ENCODE measurements around the gene TANGO6.

TANGO6 gene

DNA sequence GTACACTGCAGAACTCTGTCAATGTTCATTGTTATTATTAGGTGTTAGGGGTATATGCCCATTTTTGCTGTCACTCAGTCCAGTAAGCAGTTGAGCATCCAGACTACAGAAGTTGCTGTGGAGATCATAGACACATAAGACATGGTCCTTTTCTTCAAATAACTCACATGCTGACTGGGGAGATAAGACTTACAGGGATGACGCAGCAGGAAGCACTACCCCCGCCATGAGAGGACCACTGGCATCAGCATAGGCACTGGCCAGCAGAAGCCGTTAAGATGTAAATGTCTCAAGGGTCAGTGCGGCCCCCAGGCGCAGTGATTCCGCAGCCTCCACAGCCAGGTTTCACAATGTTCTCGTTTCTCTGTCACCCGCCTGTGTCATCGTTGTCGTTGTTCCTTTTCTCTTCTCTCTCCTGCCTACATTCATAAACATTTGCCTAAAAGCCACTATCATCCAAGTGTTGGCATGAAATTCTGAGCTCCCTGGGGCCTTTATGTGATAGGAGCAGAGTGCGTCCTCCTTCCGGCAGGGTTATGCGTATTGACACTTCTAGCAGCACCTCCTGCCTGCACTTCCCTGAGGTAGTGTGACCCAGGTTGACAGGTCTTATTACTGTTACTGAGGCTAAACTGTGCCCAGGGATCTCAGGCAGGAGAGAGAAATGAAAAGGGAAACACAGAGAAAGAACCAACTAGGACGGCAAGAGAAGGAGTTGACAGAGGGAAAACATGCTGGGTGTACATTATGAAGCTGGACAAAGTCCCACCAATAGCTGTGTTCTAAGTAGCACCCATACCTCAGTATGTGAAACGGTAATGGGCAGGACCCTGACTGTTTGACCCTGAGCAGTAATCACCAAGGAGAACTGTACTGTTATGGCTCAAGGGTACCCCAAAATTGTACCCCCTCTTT lies 17.9 kb downstream of the TANGO6 start:
- DNase-seq (ENCODE audit: low read depth in 2 of 2) = no peak

- no peak for DNase-seq (ENCODE audit: low read depth in 2 of 2)
These were observed 23.6 kb downstream of the TANGO6 start for GRCh38 chr16:68866933-68867332.

DNA sequence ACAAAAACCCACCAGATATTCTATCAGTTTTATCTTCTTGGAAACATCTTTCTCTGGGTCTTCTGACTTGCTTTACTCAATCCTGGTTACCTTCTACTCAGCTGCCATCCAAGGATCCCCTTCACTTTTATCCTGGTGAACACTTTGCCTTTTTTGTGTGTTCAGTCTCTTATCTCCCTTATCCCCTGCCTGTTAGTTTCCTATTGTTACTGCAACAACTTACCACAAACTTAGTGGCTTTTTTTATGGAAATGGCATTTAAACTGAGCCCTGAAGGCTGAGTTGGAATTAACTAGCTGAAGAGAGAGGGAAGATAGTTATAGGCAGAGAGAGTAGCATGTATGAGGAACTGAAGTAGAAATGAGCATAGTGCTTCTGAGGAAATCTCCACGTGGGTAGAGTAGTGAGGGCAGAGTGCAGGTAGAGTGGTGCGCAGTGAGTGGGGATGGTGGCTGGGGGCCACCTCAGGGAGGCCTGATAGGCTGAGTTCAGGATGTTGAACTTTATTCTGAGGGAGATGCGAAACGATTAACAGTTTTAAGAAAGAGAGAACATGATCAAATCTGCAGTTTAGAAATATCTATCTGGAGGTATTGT lies 26.3 kb downstream of the TANGO6 start:
- DNase-seq (ENCODE audit: low read depth in 2 of 2) = no peak

- no peak for DNase-seq (ENCODE audit: low read depth in 2 of 2)
These were observed 30.5 kb downstream of the TANGO6 start for GRCh38 chr16:68873635-68874471.

DNA sequence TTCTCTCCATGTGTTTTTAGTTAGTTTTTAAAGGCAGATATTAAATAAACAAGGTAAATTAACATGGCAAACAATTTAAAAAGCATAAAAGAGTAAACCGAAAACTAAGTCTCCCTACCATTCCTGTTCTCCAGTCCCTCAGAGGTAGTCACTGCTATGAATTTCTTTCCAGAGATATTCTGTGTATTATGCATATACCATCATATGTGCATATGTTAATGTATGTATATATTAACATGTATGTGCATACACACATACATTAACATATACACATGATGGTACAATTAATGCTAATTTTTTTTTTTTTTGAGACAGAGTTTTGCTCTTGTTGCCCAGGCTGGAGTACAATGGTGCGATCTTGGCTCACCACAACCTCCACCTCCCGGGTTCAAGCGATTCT lies 32.5 kb downstream of the TANGO6 start:
- DNase-seq (ENCODE audit: low read depth in 2 of 2) = no peak

DNA sequence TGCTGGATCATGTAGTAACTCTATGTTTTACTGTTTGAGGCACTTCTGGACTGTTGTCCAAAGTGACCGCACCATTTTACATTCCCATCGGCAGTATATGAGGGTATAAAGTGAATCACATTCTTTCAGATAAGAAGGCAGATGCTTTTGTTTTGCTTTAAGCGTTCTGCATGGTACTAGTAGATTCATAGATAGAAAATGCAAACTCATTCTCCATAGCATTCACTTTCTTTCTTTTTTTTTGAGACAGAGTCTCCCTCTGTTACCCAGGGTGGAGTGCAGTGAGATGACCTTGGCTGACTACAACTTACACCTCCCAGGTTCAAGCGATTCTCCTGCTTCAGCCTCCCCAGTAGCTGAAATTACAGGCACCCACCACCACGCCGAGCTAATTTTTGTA lies 40.4 kb downstream of the TANGO6 start:
- DNase-seq (ENCODE audit: low read depth in 2 of 2) = no peak

DNA sequence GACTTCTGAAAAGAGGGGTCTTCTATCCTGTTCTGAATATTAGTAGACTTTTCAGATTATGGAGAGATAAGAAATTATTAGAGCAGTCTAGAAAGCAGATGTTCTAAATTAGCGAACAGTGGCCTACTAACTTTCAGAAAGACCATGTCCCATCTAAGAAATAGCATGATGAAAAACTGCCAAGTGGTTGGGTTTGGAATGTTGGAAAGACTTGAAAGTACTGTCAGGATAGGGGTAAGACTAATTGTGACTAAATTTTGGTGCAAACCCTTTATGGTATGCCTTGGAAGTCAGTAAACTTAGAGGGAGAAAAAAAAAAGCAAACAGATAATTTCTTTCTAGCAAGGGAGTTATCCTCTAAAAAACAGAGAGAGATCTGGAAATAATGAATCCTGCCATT lies 41.1 kb downstream of the TANGO6 start:
- DNase-seq (ENCODE audit: low read depth in 2 of 2) = no peak

DNA sequence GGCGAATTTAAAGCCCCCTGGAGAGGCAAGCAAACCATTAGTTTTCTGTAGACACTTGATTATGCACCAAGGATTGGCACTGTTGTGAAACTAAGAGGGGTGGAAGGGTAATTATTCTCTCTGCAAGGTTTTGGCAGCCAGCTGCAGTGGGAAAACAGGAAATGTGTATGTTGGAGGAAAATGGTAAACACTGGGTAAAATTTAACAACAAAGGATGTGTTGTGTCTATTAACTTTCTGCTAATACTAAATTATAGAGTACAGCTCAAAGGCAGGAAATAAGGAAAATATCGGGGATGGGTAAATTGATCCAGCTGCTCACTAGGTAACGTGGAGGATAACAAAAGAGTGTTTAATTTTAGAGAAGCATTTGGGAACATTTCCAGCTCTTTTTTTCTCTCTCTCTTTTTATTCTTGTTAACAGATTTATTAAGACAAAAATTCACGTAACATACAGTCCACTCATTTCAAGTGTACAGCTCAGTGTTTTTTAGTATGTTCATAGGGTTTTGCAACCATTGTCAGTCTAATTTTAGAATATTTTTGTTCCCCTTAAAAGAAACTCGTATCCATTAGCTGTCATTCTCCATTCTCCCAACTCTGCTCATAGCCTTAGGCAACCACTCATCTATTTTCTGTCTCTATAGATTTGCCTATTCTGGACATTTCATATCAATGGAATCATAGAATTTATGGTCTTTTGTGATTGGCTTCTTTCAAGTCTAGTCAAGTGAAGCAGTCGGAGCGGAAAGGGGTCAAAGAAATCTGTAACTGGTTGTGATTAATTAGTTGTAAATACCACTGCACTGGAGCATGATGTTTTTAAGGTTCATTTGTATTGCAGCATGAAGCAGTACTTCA lies 41.8 kb downstream of the TANGO6 start:
- DNase-seq (ENCODE audit: low read depth in 2 of 2) = no peak

- DNase-seq (ENCODE audit: low read depth in 2 of 2) = no peak
These were observed 43.8 kb downstream of the TANGO6 start for GRCh38 chr16:68887107-68887506.

GRCh38 chr16:68889508-68890150 lies 46.3 kb downstream of the TANGO6 start:
- no peak for DNase-seq (ENCODE audit: low read depth in 2 of 2)

DNA sequence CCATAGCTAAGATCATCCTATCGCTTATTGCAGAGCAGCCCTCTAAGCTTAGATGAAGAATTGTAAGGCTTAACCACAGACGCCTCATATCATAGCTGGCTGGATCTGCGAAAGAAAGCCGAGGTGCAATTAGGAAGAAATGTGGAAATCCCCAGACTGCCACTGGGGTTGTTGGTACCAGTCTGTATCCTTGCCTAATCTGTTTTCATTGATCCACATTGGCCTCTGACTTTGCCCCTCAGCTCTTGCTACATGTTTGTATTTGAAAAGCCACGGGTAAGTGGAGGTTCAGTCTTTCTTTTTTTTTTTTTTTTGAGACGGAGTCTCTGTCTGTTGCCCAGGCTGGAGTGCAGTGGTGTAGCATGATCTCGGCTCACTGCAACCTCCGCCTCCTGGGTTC lies 48.9 kb downstream of the TANGO6 start:
- DNase-seq (ENCODE audit: low read depth in 2 of 2) = no peak

GRCh38 chr16:68892898-68893297 lies 49.6 kb downstream of the TANGO6 start:
- DNase-seq (ENCODE audit: low read depth in 2 of 2) = no peak

- no peak for DNase-seq (ENCODE audit: low read depth in 2 of 2)
These were observed 50.7 kb downstream of the TANGO6 start for GRCh38 chr16:68893710-68894705.

GRCh38 chr16:68894714-68895113 lies 51.4 kb downstream of the TANGO6 start:
- no peak for DNase-seq (ENCODE audit: low read depth in 2 of 2)

DNA sequence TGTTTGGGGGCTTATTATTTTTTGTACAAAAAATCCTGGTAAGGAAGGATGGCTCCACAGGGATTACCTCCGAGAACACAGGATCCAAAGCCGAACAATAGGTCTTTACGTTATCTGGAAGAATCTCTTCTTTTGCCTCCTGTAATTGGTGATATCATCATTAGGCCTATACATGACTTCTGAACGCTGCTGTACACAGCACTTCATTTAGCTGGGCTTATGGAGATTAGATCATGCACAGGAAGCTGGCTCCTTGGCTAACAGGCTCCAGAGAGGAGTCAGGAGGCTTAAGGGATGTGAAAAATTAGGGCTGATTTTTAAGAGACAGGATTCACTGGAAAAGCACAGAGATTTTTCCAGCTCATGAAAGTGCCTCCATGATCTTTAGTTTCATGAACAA lies 54.7 kb downstream of the TANGO6 start:
- DNase-seq (ENCODE audit: low read depth in 2 of 2) = no peak

GRCh38 chr16:68900009-68900408 lies 56.7 kb downstream of the TANGO6 start:
- no peak for DNase-seq (ENCODE audit: low read depth in 2 of 2)

- DNase-seq (ENCODE audit: low read depth in 2 of 2) = peak; percentile 16 to 30
These were observed 59.0 kb downstream of the TANGO6 start for GRCh38 chr16:68902003-68902968.

DNA sequence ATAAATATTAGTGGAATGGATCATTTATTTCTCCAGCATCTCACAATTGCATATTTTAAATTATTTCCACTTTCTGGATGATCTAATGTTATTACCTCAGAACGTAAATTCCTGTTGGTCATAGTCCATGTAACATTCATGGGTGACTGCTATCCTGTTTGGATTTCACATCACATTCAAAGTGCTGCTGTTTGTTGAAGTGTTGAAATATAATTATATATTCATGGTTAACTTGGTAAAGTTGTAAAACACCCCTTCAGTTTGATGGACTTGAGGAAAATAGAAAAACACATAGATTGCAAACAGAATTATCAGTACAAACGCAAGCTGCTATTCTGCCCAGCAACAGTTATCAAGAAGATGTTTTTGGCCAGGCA lies 59.6 kb downstream of the TANGO6 start:
- no peak for DNase-seq (ENCODE audit: low read depth in 2 of 2)

DNA sequence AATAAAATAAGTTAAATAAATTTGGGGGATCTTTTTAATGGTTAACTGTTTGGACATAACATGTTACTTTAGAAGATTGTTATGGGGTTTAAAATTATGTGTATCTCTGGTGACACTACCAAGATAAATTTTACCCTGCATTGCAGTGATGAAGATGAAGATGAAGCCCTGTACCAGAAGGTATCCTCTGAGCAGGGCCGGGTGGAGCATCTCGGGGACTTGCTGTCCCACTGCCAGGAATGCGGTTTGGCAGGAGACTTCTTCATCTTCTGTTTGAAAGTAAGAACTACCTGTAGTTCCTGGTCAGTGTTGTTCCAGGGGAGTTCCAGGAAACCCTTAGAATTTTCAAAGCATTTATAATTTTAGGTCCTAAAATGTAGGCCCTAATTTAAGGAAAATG lies 64.0 kb downstream of the TANGO6 start:
- DNase-seq (ENCODE audit: low read depth in 2 of 2) = no peak

Measured in fibroblast of skin of left quadriceps (primary cell).